GM12873 (cell line): Measurements from ENCODE around the gene KIAA0753.

ENCODE experiments used
- CTCF ChIP-seq: IDR thresholded peaks from 2 replicates; pipeline ENCODE4 v1.5.1; 2012; ENCODE audit warnings: low read depth, mild to moderate bottlenecking, moderate library complexity, low read length, control low read depth; ENCODE audit not compliant: insufficient read depth; ENCODE audit errors: missing control alignments

The KIAA0753 gene

GRCh38 chr17:6676802-6677157 lies 36.3 kb upstream of the KIAA0753 start:
- TF ChIP-seq CTCF: no peak

- no peak for TF ChIP-seq CTCF
Measured at GRCh38 chr17:6675201-6675825, 34.8 kb upstream of the KIAA0753 start.

- no peak for TF ChIP-seq CTCF
Measured at GRCh38 chr17:6674586-6674985, 34.1 kb upstream of the KIAA0753 start.

GRCh38 chr17:6671431-6671830 lies 30.9 kb upstream of the KIAA0753 start:
- TF ChIP-seq CTCF: no peak

- TF ChIP-seq CTCF: no peak
Measured at GRCh38 chr17:6670999-6671398, 30.5 kb upstream of the KIAA0753 start.

- no peak for TF ChIP-seq CTCF
Measured at GRCh38 chr17:6670571-6670970, 30.1 kb upstream of the KIAA0753 start.

GRCh38 chr17:6669479-6670212 lies 29.1 kb upstream of the KIAA0753 start:
- no peak for TF ChIP-seq CTCF
